ENCODE measurements around the gene POLR1B. TPM values are rescaled to one million over a fixed set of nuclear protein-coding genes. Genes with fewer than 3 reads are reported as not detected.
A peak's percentile ranks its signal among the peaks of the same experiment; 100 is the strongest.

POLR1B gene
- total and polyA plus RNA-seq, 2 experiments from 2014 or later, result 8.4 to 12.6 TPM

DNA sequence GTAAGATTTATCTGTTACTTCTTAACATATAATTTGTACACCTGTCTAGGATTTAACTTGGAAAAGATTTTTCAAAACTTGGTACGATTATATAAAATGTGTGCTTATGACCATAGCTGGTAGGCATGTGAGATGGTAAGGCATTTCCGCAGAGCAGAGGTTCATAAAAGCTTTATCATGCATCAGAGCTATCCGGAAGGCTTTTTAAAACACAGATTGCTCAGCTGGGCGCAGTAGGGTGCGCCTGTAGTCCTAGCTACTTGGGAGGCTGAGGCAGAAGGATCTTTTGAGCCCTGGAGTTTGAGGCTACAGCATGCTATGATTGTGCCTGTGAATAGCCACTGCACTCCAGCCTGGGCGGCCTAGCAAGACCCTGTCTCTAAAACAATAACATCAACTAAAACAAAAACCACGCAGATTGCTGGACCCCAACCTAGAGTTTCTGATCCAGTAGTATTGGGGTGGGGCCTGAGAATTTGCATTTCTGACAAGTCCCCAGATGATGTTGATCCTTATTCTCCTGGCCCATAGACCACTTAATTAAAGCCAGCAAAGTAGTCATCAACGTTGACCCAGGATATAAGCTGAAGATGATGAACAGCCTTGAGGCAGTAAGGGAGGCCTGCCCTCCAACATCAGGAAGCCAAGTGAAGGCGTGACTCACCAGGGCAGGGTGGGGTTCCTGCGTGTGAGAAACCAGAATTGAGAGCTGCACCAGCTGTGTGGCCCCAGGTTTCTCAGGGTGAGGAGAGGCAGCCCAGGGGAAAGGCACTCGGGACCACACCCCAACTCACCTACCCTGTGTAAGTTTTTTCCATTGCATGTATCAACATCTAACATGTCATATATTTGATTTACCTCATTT lies 81.9 kb downstream of the POLR1B start:
- TF ChIP-seq, protein P1, sequence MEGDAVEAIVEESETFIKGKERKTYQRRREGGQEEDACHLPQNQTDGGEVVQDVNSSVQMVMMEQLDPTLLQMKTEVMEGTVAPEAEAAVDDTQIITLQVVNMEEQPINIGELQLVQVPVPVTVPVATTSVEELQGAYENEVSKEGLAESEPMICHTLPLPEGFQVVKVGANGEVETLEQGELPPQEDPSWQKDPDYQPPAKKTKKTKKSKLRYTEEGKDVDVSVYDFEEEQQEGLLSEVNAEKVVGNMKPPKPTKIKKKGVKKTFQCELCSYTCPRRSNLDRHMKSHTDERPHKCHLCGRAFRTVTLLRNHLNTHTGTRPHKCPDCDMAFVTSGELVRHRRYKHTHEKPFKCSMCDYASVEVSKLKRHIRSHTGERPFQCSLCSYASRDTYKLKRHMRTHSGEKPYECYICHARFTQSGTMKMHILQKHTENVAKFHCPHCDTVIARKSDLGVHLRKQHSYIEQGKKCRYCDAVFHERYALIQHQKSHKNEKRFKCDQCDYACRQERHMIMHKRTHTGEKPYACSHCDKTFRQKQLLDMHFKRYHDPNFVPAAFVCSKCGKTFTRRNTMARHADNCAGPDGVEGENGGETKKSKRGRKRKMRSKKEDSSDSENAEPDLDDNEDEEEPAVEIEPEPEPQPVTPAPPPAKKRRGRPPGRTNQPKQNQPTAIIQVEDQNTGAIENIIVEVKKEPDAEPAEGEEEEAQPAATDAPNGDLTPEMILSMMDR (IDR thresholded peaks at IDR 0.05; ENCODE audit: low read depth, low read length), result no peak
- Histone ChIP-seq H3K27me3 (no peaks in the 10 kb centered on the region), H3K4me1 (ENCODE audit: low read depth) (no peaks in the 10 kb centered on the region), H3K36me3 (no peaks in the 10 kb centered on the region), H3K4me3 (no peak overlapping the region), H3K27ac (no peak overlapping the region), H3K9me3 (ENCODE audit: low read depth) (no peaks in the 10 kb centered on the region)
- peak in 1 of 2 donors; percentile 62 for DNase-seq (ENCODE audit: low read depth in 1 of 2, low spot score in 1 of 2)

DNA sequence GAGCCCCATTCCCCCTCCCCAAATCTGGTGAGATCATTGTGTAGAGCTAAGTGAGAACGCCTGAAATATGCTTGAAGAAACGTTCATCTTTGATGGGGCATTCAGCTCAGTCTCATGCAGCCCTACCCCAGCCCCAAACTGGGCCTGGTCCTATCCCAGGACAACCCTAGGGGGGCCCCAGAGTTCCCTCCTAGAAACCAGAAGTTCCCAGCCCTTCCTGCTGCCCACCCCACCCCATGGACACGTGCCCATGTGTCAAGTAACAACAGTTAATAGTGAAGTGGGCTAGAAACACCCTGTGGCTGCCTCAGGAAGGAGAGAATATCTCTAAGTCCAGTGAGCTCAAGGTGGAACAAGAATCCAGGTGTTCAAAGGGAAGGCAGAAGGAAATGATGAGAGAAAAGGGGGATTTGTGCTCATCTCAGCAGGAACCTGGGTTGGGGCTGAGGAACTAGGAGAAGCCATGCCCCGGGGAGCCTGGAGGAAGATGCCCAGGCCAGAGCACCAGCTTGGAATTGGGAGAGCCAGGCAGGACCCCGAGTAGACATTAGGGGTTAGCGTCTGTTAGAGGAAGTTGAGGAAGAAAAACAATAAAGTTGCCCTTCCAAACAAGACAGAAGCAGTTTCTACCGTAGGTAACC lies 83.3 kb downstream of the POLR1B start:
- H3K4me1 ChIP-seq (ENCODE audit: low read depth), result no peaks in the 10 kb centered on the region
- no peak for DNase-seq (ENCODE audit: low read depth in 1 of 2, low spot score in 1 of 2)

DNA sequence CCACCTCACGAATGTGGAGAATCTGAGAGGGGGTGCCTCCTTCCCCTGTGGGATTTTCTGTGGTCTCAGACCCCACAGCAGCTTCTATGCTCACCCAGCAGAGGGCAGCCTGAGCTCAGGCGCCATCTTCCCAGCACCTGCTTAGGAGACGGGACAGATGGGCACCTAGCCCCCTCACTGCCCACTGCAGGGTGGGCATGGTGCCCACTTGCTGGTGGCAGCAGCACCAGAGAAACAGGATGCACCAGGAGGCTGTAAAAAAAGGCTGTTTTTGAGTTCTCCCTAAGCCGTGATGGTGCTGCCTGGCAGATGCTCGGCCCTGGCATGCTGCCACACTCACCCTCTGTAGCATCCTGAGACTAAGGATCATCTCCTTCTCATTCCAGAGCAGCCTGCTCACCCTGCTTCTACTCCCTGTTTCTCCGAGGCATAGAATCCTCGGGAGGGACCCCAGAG lies 84.4 kb downstream of the POLR1B start:
- no peaks in the 10 kb centered on the region for H3K36me3 ChIP-seq
- H3K9me3 ChIP-seq (ENCODE audit: low read depth), result no peaks in the 10 kb centered on the region
- H3K4me1 ChIP-seq (ENCODE audit: low read depth), result peaks cover 8% of the 10 kb centered on the region
- no peaks in the 10 kb centered on the region for H3K27me3 ChIP-seq
- no peak overlapping the region for H3K27ac ChIP-seq
- H3K4me3 ChIP-seq, result no peak overlapping the region
- DNase-seq (ENCODE audit: low read depth in 1 of 2, low spot score in 1 of 2), result peak; percentile 62 to 83
- TF ChIP-seq, protein P1 (IDR thresholded peaks at IDR 0.05; ENCODE audit: low read depth, low read length), result peak; percentile 89

More for the DNA sequence above, 83.3 kb downstream of the POLR1B start:
- no peak overlapping the region for H3K27ac ChIP-seq
- TF ChIP-seq, protein P1 (IDR thresholded peaks at IDR 0.05; ENCODE audit: low read depth, low read length), result no peak
- no peaks in the 10 kb centered on the region for H3K36me3 ChIP-seq
- H3K27me3 ChIP-seq, result no peaks in the 10 kb centered on the region
- no peak overlapping the region for H3K4me3 ChIP-seq
- H3K9me3 ChIP-seq (ENCODE audit: low read depth), result no peaks in the 10 kb centered on the region

Other genes starting within 250 kb of the POLR1B start
- 8.4 and 17.0 TPM in 2 replicates for gene RGPD8, start 108.8 kb upstream of the POLR1B start, total RNA-seq
- 3.9 and 4.2 TPM in 2 replicates for gene RGPD8, start 108.8 kb upstream of the POLR1B start, polyA plus RNA-seq
- 21.8 and 29.7 TPM in 2 replicates for gene TTL, start 60.3 kb upstream of the POLR1B start, total RNA-seq
- gene TTL, start 60.3 kb upstream of the POLR1B start, polyA plus RNA-seq, result 26.3 and 32.6 TPM in 2 replicates
- 32.3 and 34.9 TPM in 2 replicates for gene CHCHD5, start 42.1 kb downstream of the POLR1B start, total RNA-seq
- gene CHCHD5, start 42.1 kb downstream of the POLR1B start, polyA plus RNA-seq, result 74.4 and 84.5 TPM in 2 replicates
- 10.0 and 11.4 TPM in 2 replicates for gene SLC20A1, start 103.5 kb downstream of the POLR1B start, total RNA-seq
- gene SLC20A1, start 103.5 kb downstream of the POLR1B start, polyA plus RNA-seq, result 21.7 and 22.9 TPM in 2 replicates
- not detected in 2 replicates for gene NT5DC4, start 178.6 kb downstream of the POLR1B start, total RNA-seq
- not detected in 2 replicates for gene NT5DC4, start 178.6 kb downstream of the POLR1B start, polyA plus RNA-seq
- gene CKAP2L, start 222.1 kb downstream of the POLR1B start, total RNA-seq, result 1.7 and 13.7 TPM in 2 replicates
- 4.0 and 20.9 TPM in 2 replicates for gene CKAP2L, start 222.1 kb downstream of the POLR1B start, polyA plus RNA-seq
- not detected in 2 replicates for gene IL1A, start 242.0 kb downstream of the POLR1B start, total RNA-seq
- not detected in 2 replicates for gene IL1A, start 242.0 kb downstream of the POLR1B start, polyA plus RNA-seq

All from cardiac muscle cell (in vitro differentiated cells and primary cell).